Measurements from ENCODE around the gene PTPRN2.

PTPRN2 gene

GRCh38 chr7:157683747-157684156 is 903.9 kb downstream of the PTPRN2 start:
- no peaks in the 10 kb centered on the region for H3K9me3 ChIP-seq (ENCODE audit: control insufficient read depth in 2 of 2, low read length in 2 of 2)
- no peaks in the 10 kb centered on the region for H3K4me1 ChIP-seq (ENCODE audit: control insufficient read depth in 2 of 2, insufficient read depth in 2 of 2, low read length in 2 of 2)
- H3K36me3 ChIP-seq (ENCODE audit: control insufficient read depth in 2 of 2, insufficient read depth in 2 of 2, low read length in 2 of 2), result no peaks in the 10 kb centered on the region
- H3K9ac ChIP-seq (ENCODE audit: low read depth in 1 of 2, low read length in 2 of 2), result no peak overlapping the region
- peaks cover 30 to 42% of the 10 kb centered on the region in 2 donors for H3K27me3 ChIP-seq (ENCODE audit: control insufficient read depth in 2 of 2, insufficient read depth in 2 of 2, low read length in 2 of 2)
- no peak overlapping the region for H3K4me3 ChIP-seq (ENCODE audit: low read length in 2 of 2)
- no peak overlapping the region for H3K27ac ChIP-seq (ENCODE audit: low read depth in 2 of 2, low read length in 2 of 2)

GRCh38 chr7:157682946-157683746 is 904.5 kb downstream of the PTPRN2 start:
- peaks cover 25 to 37% of the 10 kb centered on the region in 2 donors for H3K27me3 ChIP-seq (ENCODE audit: control insufficient read depth in 2 of 2, insufficient read depth in 2 of 2, low read length in 2 of 2)
- no peak overlapping the region for H3K4me3 ChIP-seq (ENCODE audit: low read length in 2 of 2)
- no peak overlapping the region for H3K9ac ChIP-seq (ENCODE audit: low read depth in 1 of 2, low read length in 2 of 2)
- no peak overlapping the region for H3K27ac ChIP-seq (ENCODE audit: low read depth in 2 of 2, low read length in 2 of 2)
- no peaks in the 10 kb centered on the region for H3K36me3 ChIP-seq (ENCODE audit: control insufficient read depth in 2 of 2, insufficient read depth in 2 of 2, low read length in 2 of 2)
- no peaks in the 10 kb centered on the region for H3K9me3 ChIP-seq (ENCODE audit: control insufficient read depth in 2 of 2, low read length in 2 of 2)
- no peaks in the 10 kb centered on the region for H3K4me1 ChIP-seq (ENCODE audit: control insufficient read depth in 2 of 2, insufficient read depth in 2 of 2, low read length in 2 of 2)

GRCh38 chr7:157682064-157682945 is 905.3 kb downstream of the PTPRN2 start:
- H3K9ac ChIP-seq (ENCODE audit: low read depth in 1 of 2, low read length in 2 of 2), result no peak overlapping the region
- no peak overlapping the region for H3K4me3 ChIP-seq (ENCODE audit: low read length in 2 of 2)
- H3K9me3 ChIP-seq (ENCODE audit: control insufficient read depth in 2 of 2, low read length in 2 of 2), result no peaks in the 10 kb centered on the region
- H3K27ac ChIP-seq (ENCODE audit: low read depth in 2 of 2, low read length in 2 of 2), result no peak overlapping the region
- H3K36me3 ChIP-seq (ENCODE audit: control insufficient read depth in 2 of 2, insufficient read depth in 2 of 2, low read length in 2 of 2), result no peaks in the 10 kb centered on the region
- H3K4me1 ChIP-seq (ENCODE audit: control insufficient read depth in 2 of 2, insufficient read depth in 2 of 2, low read length in 2 of 2), result no peaks in the 10 kb centered on the region
- H3K27me3 ChIP-seq (ENCODE audit: control insufficient read depth in 2 of 2, insufficient read depth in 2 of 2, low read length in 2 of 2), result peaks cover 20 to 32% of the 10 kb centered on the region in 2 donors

GRCh38 chr7:157679607-157680006 is 908.0 kb downstream of the PTPRN2 start:
- H3K27me3 ChIP-seq (ENCODE audit: control insufficient read depth in 2 of 2, insufficient read depth in 2 of 2, low read length in 2 of 2), result peaks cover 11 to 15% of the 10 kb centered on the region in 2 donors
- H3K9ac ChIP-seq (ENCODE audit: low read depth in 1 of 2, low read length in 2 of 2), result no peak overlapping the region

GRCh38 chr7:157678501-157678900 is 909.1 kb downstream of the PTPRN2 start:
- no peak overlapping the region for H3K27ac ChIP-seq (ENCODE audit: low read depth in 2 of 2, low read length in 2 of 2)
- H3K4me1 ChIP-seq (ENCODE audit: control insufficient read depth in 2 of 2, insufficient read depth in 2 of 2, low read length in 2 of 2), result peaks cover 0 to 7% of the 10 kb centered on the region in 2 donors
- H3K27me3 ChIP-seq (ENCODE audit: control insufficient read depth in 2 of 2, insufficient read depth in 2 of 2, low read length in 2 of 2), result peaks cover 10 to 11% of the 10 kb centered on the region in 2 donors
- no peak overlapping the region for H3K4me3 ChIP-seq (ENCODE audit: low read length in 2 of 2)
- H3K36me3 ChIP-seq (ENCODE audit: control insufficient read depth in 2 of 2, insufficient read depth in 2 of 2, low read length in 2 of 2), result no peaks in the 10 kb centered on the region
- H3K9ac ChIP-seq (ENCODE audit: low read depth in 1 of 2, low read length in 2 of 2), result no peak overlapping the region
- H3K9me3 ChIP-seq (ENCODE audit: control insufficient read depth in 2 of 2, low read length in 2 of 2), result no peaks in the 10 kb centered on the region

More at GRCh38 chr7:157679607-157680006, 908.0 kb downstream of the PTPRN2 start:
- H3K27ac ChIP-seq (ENCODE audit: low read depth in 2 of 2, low read length in 2 of 2), result no peak overlapping the region
- H3K36me3 ChIP-seq (ENCODE audit: control insufficient read depth in 2 of 2, insufficient read depth in 2 of 2, low read length in 2 of 2), result no peaks in the 10 kb centered on the region
- H3K9me3 ChIP-seq (ENCODE audit: control insufficient read depth in 2 of 2, low read length in 2 of 2), result no peaks in the 10 kb centered on the region
- peaks cover 0 to 7% of the 10 kb centered on the region in 2 donors for H3K4me1 ChIP-seq (ENCODE audit: control insufficient read depth in 2 of 2, insufficient read depth in 2 of 2, low read length in 2 of 2)
- no peak overlapping the region for H3K4me3 ChIP-seq (ENCODE audit: low read length in 2 of 2)

GRCh38 chr7:157676456-157677255 is 911.0 kb downstream of the PTPRN2 start:
- no peaks in the 10 kb centered on the region for H3K27me3 ChIP-seq (ENCODE audit: control insufficient read depth in 2 of 2, insufficient read depth in 2 of 2, low read length in 2 of 2)
- no peaks in the 10 kb centered on the region for H3K9me3 ChIP-seq (ENCODE audit: control insufficient read depth in 2 of 2, low read length in 2 of 2)
- no peak overlapping the region for H3K4me3 ChIP-seq (ENCODE audit: low read length in 2 of 2)
- peaks cover 0 to 7% of the 10 kb centered on the region in 2 donors for H3K4me1 ChIP-seq (ENCODE audit: control insufficient read depth in 2 of 2, insufficient read depth in 2 of 2, low read length in 2 of 2)
- H3K9ac ChIP-seq (ENCODE audit: low read depth in 1 of 2, low read length in 2 of 2), result no peak overlapping the region
- no peaks in the 10 kb centered on the region for H3K36me3 ChIP-seq (ENCODE audit: control insufficient read depth in 2 of 2, insufficient read depth in 2 of 2, low read length in 2 of 2)
- no peak overlapping the region for H3K27ac ChIP-seq (ENCODE audit: low read depth in 2 of 2, low read length in 2 of 2)

DNA sequence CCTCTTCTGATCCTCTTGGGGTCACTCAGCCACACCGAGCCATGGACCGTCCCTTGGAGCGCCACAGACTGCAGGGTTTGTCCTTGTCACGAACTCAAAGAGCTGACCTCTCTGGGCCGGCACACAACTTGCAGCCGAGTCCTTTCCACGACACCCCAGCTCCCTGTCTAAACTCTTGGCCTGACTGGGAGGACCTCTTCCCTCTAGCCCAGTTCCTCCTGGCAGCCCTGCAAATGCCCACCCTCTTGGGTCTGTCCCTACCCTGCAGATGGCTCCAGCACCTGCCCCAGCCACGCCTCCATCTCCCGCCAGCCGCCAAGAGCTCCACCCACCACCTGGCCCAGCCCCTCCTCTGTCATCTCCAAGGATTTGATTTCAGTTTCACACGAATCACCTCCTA is 911.6 kb downstream of the PTPRN2 start:
- Histone ChIP-seq H3K27ac (ENCODE audit: low read depth in 2 of 2, low read length in 2 of 2) (no peak overlapping the region), H3K4me3 (ENCODE audit: low read length in 2 of 2) (no peak overlapping the region), H3K4me1 (ENCODE audit: control insufficient read depth in 2 of 2, insufficient read depth in 2 of 2, low read length in 2 of 2) (peaks cover 0 to 7% of the 10 kb centered on the region in 2 donors), H3K27me3 (ENCODE audit: control insufficient read depth in 2 of 2, insufficient read depth in 2 of 2, low read length in 2 of 2) (no peaks in the 10 kb centered on the region), H3K9me3 (ENCODE audit: control insufficient read depth in 2 of 2, low read length in 2 of 2) (no peaks in the 10 kb centered on the region), H3K36me3 (ENCODE audit: control insufficient read depth in 2 of 2, insufficient read depth in 2 of 2, low read length in 2 of 2) (no peaks in the 10 kb centered on the region), H3K9ac (ENCODE audit: low read depth in 1 of 2, low read length in 2 of 2) (no peak overlapping the region)

DNA sequence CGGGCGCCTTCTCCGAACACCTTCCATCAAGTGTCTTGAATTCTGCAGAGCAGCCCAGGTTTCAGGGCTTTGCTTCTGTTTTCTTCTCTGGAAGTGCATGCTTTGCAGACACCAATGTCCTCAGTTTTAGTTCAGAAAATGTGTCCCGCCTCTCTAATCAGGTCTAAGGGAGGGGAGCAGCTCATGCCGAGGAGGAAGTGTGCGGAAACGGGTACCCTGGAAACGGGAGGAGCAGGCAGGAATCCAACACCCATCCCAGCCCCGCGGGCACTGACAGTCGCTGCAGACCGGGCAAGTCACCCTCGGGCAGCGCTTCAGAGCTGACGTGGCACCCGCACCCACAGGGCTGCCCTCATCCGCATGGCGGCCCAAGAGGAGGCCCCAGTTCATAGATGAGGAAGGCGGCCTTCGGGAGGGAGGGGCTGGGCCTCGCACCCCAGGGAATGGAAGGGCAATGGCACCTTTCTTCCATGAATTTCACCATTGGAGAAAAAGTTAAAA is 912.1 kb downstream of the PTPRN2 start:
- Histone ChIP-seq H3K27me3 (ENCODE audit: control insufficient read depth in 2 of 2, insufficient read depth in 2 of 2, low read length in 2 of 2) (no peaks in the 10 kb centered on the region), H3K27ac (ENCODE audit: low read depth in 2 of 2, low read length in 2 of 2) (no peak overlapping the region), H3K9ac (ENCODE audit: low read depth in 1 of 2, low read length in 2 of 2) (no peak overlapping the region), H3K9me3 (ENCODE audit: control insufficient read depth in 2 of 2, low read length in 2 of 2) (no peaks in the 10 kb centered on the region), H3K4me1 (ENCODE audit: control insufficient read depth in 2 of 2, insufficient read depth in 2 of 2, low read length in 2 of 2) (peaks cover 0 to 7% of the 10 kb centered on the region in 2 donors), H3K36me3 (ENCODE audit: control insufficient read depth in 2 of 2, insufficient read depth in 2 of 2, low read length in 2 of 2) (no peaks in the 10 kb centered on the region), H3K4me3 (ENCODE audit: low read length in 2 of 2) (no peak overlapping the region)

- Histone ChIP-seq H3K9me3 (ENCODE audit: control insufficient read depth in 2 of 2, low read length in 2 of 2) (no peaks in the 10 kb centered on the region), H3K9ac (ENCODE audit: low read depth in 1 of 2, low read length in 2 of 2) (no peak overlapping the region), H3K4me3 (ENCODE audit: low read length in 2 of 2) (no peak overlapping the region), H3K27ac (ENCODE audit: low read depth in 2 of 2, low read length in 2 of 2) (no peak overlapping the region), H3K4me1 (ENCODE audit: control insufficient read depth in 2 of 2, insufficient read depth in 2 of 2, low read length in 2 of 2) (peaks cover 0 to 7% of the 10 kb centered on the region in 2 donors), H3K36me3 (ENCODE audit: control insufficient read depth in 2 of 2, insufficient read depth in 2 of 2, low read length in 2 of 2) (no peaks in the 10 kb centered on the region), H3K27me3 (ENCODE audit: control insufficient read depth in 2 of 2, insufficient read depth in 2 of 2, low read length in 2 of 2) (no peaks in the 10 kb centered on the region)
These were observed 912.8 kb downstream of the PTPRN2 start for GRCh38 chr7:157674715-157675426.
